Measurements from ENCODE around the gene LRRC14B. TPM values are rescaled to one million over a fixed set of nuclear protein-coding genes. Genes with fewer than 3 reads are reported as not detected.
A peak's percentile ranks its signal among the peaks of the same experiment; 100 is the strongest.

LRRC14B gene
- polyA plus RNA-seq (2013, experiment 1 of 2; ENCODE audit: insufficient read length), result 0.12 TPM
- polyA plus RNA-seq (2013, experiment 2 of 2; ENCODE audit: insufficient read length), result 1.0 TPM

- no peak for DNase-seq
These were observed at the start of gene LRRC14B for GRCh38 chr5:191036-191948. Gene LRRC14B, plus strand, starts transcription at chr5:191495. Its CDS starts 44 bp downstream, at chr5:191539.

GRCh38 chr5:141761-142160 is 49.5 kb upstream of the LRRC14B start:
- no peak for DNase-seq

- no peak for DNase-seq
These were observed 49.0 kb upstream of the LRRC14B start for GRCh38 chr5:142246-142810.

GRCh38 chr5:143041-143440 is 48.3 kb upstream of the LRRC14B start:
- no peak for DNase-seq

- DNase-seq, result no peak
These were observed 46.4 kb upstream of the LRRC14B start for GRCh38 chr5:144941-145340.

- no peak for DNase-seq
These were observed 45.5 kb upstream of the LRRC14B start for GRCh38 chr5:145585-146323.

GRCh38 chr5:147751-148150 is 43.5 kb upstream of the LRRC14B start:
- no peak for DNase-seq

GRCh38 chr5:149745-150485 is 41.4 kb upstream of the LRRC14B start:
- DNase-seq, result peak; percentile 55

GRCh38 chr5:150746-151145 is 40.5 kb upstream of the LRRC14B start:
- DNase-seq, result no peak

- no peak for DNase-seq
These were observed 39.2 kb upstream of the LRRC14B start for GRCh38 chr5:152077-152476.

GRCh38 chr5:153256-153655 is 38.0 kb upstream of the LRRC14B start:
- DNase-seq, result peak; percentile 51

- DNase-seq, result no peak
These were observed 37.1 kb upstream of the LRRC14B start for GRCh38 chr5:154236-154635.

GRCh38 chr5:154826-155225 is 36.5 kb upstream of the LRRC14B start:
- no peak for DNase-seq

GRCh38 chr5:155651-156410 is 35.5 kb upstream of the LRRC14B start:
- DNase-seq, result no peak

- no peak for DNase-seq
These were observed 34.8 kb upstream of the LRRC14B start for GRCh38 chr5:156411-157072.

GRCh38 chr5:157126-157715 is 34.1 kb upstream of the LRRC14B start:
- DNase-seq, result no peak

- DNase-seq, result no peak
These were observed 33.5 kb upstream of the LRRC14B start for GRCh38 chr5:157801-158200.

- no peak for DNase-seq
These were observed 32.4 kb upstream of the LRRC14B start for GRCh38 chr5:158807-159447.

GRCh38 chr5:159448-160172 is 31.7 kb upstream of the LRRC14B start:
- peak; percentile 78 for DNase-seq

GRCh38 chr5:160173-160510 is 31.2 kb upstream of the LRRC14B start:
- peak; percentile 47 for DNase-seq

Data from fibroblast of skin of scalp (primary cell).